Astrocyte of the spinal cord (primary cell): ENCODE results near the gene ENAH.
"Not testable (repeated sequence)": the region's sequence is repeated elsewhere in the genome, so short reads cannot be mapped to it uniquely, and the experiment has no call there.

ENCODE experiments used
- DNase-seq: peaks from one replicate; pipeline ENCODE4 v3.0.0; 2011; ENCODE audit warnings: low read depth, low spot score
- H3K4me3 ChIP-seq: 2 replicates; pipeline ENCODE4 v1.5.1; 2011; ENCODE audit warnings: low read depth, mild to moderate bottlenecking, low read length, moderate library complexity
- in situ Hi-C: cut with HindIII; loops from 2 replicates; pipeline ENCODE4 v1.10.0; 2017; ENCODE audit warnings: low sequenced_read_pairs
- TF ChIP-seq, protein P1 (sequence below): IDR thresholded peaks from 2 replicates; pipeline ENCODE4 v1.5.1; 2012; ENCODE audit warnings: low read depth, mild to moderate bottlenecking, low read length, inconsistent platforms

Gene ENAH

GRCh38 chr1:225652729-225653462 lies at the start of gene ENAH:
ENAH (minus strand) TSS chr1:225653123; CDS start chr1:225652690, 433 bp downstream.
- in situ Hi-C loops = no loop called here
- H3K4me3 ChIP-seq = peak within 1 kb of the TSS; percentile 92
- TF ChIP-seq, protein P1, sequence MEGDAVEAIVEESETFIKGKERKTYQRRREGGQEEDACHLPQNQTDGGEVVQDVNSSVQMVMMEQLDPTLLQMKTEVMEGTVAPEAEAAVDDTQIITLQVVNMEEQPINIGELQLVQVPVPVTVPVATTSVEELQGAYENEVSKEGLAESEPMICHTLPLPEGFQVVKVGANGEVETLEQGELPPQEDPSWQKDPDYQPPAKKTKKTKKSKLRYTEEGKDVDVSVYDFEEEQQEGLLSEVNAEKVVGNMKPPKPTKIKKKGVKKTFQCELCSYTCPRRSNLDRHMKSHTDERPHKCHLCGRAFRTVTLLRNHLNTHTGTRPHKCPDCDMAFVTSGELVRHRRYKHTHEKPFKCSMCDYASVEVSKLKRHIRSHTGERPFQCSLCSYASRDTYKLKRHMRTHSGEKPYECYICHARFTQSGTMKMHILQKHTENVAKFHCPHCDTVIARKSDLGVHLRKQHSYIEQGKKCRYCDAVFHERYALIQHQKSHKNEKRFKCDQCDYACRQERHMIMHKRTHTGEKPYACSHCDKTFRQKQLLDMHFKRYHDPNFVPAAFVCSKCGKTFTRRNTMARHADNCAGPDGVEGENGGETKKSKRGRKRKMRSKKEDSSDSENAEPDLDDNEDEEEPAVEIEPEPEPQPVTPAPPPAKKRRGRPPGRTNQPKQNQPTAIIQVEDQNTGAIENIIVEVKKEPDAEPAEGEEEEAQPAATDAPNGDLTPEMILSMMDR = no peak
- peak; percentile 85 for DNase-seq

DNA sequence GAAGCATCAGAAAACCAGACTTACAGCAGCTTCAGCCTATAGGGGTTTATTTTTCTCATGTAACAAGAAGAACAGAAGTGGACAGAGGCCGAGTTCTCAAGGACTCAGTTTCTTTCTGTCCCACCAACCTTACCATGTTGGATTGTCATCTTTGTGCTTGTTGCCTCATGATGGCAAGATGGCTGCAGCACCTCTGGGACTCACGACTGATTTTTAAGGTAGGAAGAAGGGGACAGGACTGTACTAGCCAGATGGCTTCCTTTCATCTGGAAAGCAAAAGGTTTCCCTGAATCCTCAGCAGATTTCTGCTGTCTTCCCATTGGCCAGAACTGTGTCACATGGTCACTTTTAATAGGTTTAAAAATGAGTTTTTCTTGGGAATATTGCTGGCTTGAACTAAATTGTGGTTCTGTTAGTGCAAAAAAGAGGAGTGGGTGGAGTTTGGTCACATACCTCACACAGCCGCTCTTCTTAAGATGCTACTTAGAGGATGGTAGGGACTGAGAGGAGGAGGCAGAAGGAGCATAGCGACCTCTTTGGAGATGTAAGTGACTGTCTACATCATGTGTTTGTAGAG lies 48.1 kb upstream of the ENAH start:
- TF ChIP-seq, protein P1 = no peak
- H3K4me3 ChIP-seq = peak overlapping the region; percentile 2
- peak; percentile 56 for DNase-seq
- in situ Hi-C loops = no loop called here

GRCh38 chr1:225700164-225700821 lies 47.4 kb upstream of the ENAH start:
- in situ Hi-C loops = no loop called here
- H3K4me3 ChIP-seq = peak overlapping the region; percentile 2
- DNase-seq = peak; percentile 99
- TF ChIP-seq, protein P1 = no peak

DNA sequence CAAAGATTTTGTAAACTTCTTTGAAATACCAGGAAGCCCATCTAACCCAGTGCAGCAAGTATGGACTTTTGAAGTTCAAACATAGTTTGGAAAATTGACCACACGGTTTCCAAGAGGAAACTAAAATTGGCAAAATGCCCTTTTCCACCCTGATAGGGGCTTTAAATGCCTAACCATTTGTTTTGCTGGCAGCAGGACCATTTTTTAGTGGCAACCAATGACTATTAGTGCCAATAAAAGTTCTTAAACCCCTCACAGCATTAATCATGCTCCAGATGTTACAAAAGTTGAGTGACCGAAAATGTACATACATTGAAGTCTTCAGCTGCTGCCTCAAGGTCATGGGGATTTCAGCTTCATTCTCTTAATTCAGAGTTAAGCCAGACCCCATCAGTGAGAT lies 46.4 kb upstream of the ENAH start:
- TF ChIP-seq, protein P1 = no peak
- in situ Hi-C loops = no loop called here
- peak; percentile 17 for DNase-seq
- no peak overlapping the region for H3K4me3 ChIP-seq

GRCh38 chr1:225698194-225698593 lies 45.3 kb upstream of the ENAH start:
- in situ Hi-C loops, DNase-seq, H3K4me3 ChIP-seq: not testable (repeated sequence)

DNA sequence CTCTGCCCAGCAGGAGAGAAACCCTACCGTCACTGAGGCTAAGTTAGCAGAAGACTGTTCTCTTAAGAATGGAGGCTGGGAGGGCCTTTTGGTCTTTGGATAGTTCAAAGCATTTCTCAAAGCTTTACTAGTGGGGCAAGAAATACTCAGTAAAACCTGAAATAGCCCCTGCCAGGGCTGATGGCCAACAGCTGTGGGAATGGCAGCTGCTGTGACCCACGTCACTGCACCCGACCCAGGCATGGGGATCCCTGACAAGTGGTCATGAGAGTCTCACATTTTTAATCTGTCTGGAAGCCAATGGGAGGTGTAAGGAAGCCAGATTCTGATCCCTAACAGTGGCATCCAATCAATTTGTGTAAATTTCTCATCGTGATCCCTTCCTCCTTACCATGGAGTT lies 44.5 kb upstream of the ENAH start:
- no peak overlapping the region for H3K4me3 ChIP-seq
- in situ Hi-C loops = no loop called here
- TF ChIP-seq, protein P1 = no peak
- no peak for DNase-seq
